Measurements from ENCODE around the gene TEX22. TPM values are rescaled to one million over a fixed set of nuclear protein-coding genes. Genes with fewer than 3 reads are reported as not detected.

TEX22 gene
- total and polyA plus RNA-seq, 11 donors, result 0.06 to 1.8 (median 0.60) TPM; not detected in 3

DNA sequence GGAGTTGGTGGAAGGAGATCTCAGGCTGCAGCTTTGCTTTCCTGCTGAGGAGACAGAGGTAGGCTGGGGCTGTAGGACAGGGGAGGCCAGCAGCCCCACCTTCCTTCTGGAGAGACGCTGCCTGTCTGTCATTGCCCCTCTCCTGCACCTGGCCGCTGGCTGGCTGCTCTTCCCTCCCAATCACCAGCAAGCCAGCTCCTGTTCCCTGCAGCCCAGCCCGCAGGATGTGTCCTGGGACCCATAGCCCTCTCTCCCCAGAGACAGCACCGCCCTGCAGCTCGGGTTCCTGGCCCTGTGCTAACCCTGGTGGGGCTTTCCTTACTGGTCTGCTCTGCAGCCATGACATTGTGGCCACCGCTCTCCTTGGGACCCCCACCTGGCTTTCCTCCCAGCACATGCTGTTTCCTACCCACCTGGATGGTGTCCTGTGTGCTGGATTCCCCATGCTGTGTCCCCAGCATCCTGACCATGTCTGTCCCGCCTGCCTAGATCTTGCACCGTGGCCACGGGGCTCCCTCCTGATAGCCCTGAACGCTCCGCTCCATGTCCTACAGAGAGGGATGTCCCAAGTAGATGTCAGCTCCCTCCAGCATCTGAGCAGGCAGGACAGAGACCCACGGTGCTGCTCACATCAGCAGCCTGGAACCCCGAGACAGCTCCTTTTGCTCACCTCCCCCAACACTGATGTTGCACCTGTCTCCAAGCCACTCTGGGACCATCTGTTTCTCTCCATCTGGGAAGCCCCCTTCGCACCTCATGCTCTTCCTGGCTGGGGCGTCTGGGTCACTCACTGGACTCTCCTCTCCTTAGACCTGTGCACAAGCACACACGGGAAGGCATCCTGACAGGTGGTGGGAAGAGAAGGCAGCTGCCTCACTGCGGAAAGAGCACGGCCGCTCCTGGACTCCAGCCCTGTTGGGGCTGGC is 20.2 kb downstream of the TEX22 start:
- intact Hi-C loops (cut with DNase I), result loop anchor here in 1 of 10 donors (10.0 kb wide), 1 partner anchor 66 kb away; the partner anchor contains the start of gene CRIP1
- no peaks in the 10 kb centered on the region for H3K9me3 ChIP-seq
- no peak for TF ChIP-seq CTCF (IDR thresholded peaks at IDR 0.05)
- no peak for TF ChIP-seq POLR2A (IDR thresholded peaks at IDR 0.05)
- peak overlapping the region in 11 of 12 donors; percentile 54 to 96 (median 70) for H3K4me3 ChIP-seq
- peaks cover 2 to 62% (median 39%) of the 10 kb centered on the region in 12 donors for H3K4me1 ChIP-seq
- 70 to 89% (median 75%) methylated on average over 16 to 19 of the region's 19 CpGs for WGBS, 4 donors
- H3K36me3 ChIP-seq, result peaks cover 0 to 1% (median 0%) of the 10 kb centered on the region in 9 donors
- peaks cover 0 to under 1% (median 0%) of the 10 kb centered on the region in 9 donors for H3K27me3 ChIP-seq
- H3K27ac ChIP-seq, result peak overlapping the region in 5 of 12 donors; percentile 77 to 87 (median 83)
- ATAC-seq, result no peak
- DNase-seq, result peak in 1 of 5 donors; percentile 21

DNA sequence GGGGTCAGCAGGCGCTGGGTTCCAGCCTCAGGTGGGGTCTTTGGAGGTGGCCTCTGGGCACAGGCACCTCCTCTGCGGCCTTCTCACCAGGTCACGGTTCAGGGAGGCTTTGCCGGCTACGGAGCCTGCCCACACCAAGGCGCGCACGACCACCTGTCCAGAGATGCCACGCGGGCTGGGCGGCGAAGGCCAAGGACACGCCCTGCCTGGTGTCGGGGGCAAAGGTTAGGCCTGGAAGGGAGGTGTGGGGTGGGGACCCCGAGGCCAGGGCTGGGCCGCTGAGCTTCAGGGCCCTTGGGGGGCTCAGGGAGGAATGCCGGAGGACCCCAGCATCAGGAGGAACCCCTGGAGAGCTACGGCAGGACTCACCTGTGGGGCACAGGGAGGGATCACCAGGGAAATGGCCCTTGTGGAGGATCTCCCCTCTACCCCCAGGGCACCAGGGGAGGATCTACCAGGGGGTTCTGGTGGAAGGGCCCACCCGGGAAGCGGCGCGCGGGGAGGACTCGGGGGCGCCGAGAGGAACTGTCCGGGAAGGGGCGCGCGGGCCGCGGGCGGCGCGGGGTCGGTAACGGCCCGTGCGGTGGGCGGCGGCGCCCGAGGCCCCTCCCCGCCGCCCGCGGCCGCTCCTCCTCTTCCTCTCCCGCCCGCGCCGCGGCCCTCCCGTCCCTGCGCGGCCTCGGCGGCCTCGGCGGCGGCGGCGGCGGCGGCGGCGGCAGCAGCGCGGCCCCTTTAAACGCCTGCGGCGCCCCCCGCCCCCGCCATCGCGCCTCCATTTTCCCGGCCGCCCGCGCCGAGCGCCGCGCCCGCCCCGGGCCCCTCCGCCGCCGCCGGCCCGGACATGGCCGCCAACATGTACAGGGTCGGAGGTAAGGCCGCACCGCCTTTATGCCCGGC is 21.1 kb downstream of the TEX22 start, which contains the start of gene MTA1:
Gene MTA1, plus strand, starts transcription at position 633 of the 897 bp plus-strand sequence. Its CDS starts 209 bp downstream, at position 842.
- peaks cover 0 to 6% (median 0%) of the 10 kb centered on the region in 9 donors for H3K36me3 ChIP-seq
- H3K4me1 ChIP-seq, result peaks cover 2 to 63% (median 39%) of the 10 kb centered on the region in 12 donors
- no peaks in the 10 kb centered on the region for H3K9me3 ChIP-seq
- ATAC-seq, result peak in 3 of 4 donors; percentile 50 to 55 (median 53)
- intact Hi-C loops (cut with DNase I), result loop anchor here in 1 of 10 donors (10.0 kb wide), 1 partner anchor 65 kb away; the partner anchor contains the start of gene CRIP1
- TF ChIP-seq CTCF (IDR thresholded peaks at IDR 0.05), result no peak
- TF ChIP-seq POLR2A (IDR thresholded peaks at IDR 0.05), result no peak
- peak within 1 kb of the TSS; percentile 54 to 96 (median 70) for H3K4me3 ChIP-seq
- peak in 3 of 5 donors; percentile 56 to 75 (median 63) for DNase-seq
- peak within 1 kb of the TSS in 11 of 12 donors; percentile 70 to 87 (median 82) for H3K27ac ChIP-seq
- 4 to 23% (median 6%) methylated on average over 13 to 96 of the region's 96 CpGs for WGBS, 4 donors
- H3K27me3 ChIP-seq, result no peaks in the 10 kb centered on the region

- intact Hi-C loops (cut with DNase I), result no loop called here
- TF ChIP-seq POLR2A (IDR thresholded peaks at IDR 0.05) (no peak), CTCF (IDR thresholded peaks at IDR 0.05) (no peak)
- Histone ChIP-seq H3K36me3 (peaks cover 0 to 12% (median 0%) of the 10 kb centered on the region in 9 donors), H3K27ac (peak overlapping the region in 11 of 12 donors; percentile 63 to 82 (median 74)), H3K4me1 (peaks cover 2 to 54% (median 37%) of the 10 kb centered on the region in 12 donors), H3K9me3 (no peaks in the 10 kb centered on the region), H3K27me3 (no peaks in the 10 kb centered on the region), H3K4me3 (peak overlapping the region; percentile 54 to 96 (median 70))
- WGBS, 4 donors, result 4 to 60% (median 5%) methylated on average over 1 to 66 of the region's 67 CpGs
- DNase-seq, result peak in 2 of 5 donors; percentile 23 to 63
- no peak for ATAC-seq
These were observed 22.0 kb downstream of the TEX22 start for GRCh38 chr14:105420101-105420973.
